Mesothelial cell of epicardium (in vitro differentiated cells): Measurements from ENCODE around the gene LYSMD2. TPM values are rescaled to one million over a fixed set of nuclear protein-coding genes. Genes with fewer than 3 reads are reported as not detected.

ENCODE experiments used
- DNase-seq, 2 experiments: peaks; one replicate each; pipeline ENCODE4 v3.0.0; 2021; ENCODE audit warnings: low spot score in 2 of 2; ENCODE audit not compliant: unreplicated experiment in 2 of 2
- H3K27ac Mint-ChIP-seq: 2 replicates; pipeline ENCODE4 v1.8.0; 2021; ENCODE audit warnings: mixed read lengths
- H3K27me3 Mint-ChIP-seq: 2 replicates; pipeline ENCODE4 v1.8.0; 2021; ENCODE audit warnings: low read depth, mixed read lengths
- H3K36me3 Mint-ChIP-seq: 2 replicates; pipeline ENCODE4 v1.8.0; 2021; ENCODE audit warnings: mixed read lengths
- H3K4me1 Mint-ChIP-seq: 2 replicates; pipeline ENCODE4 v1.8.0; 2021; ENCODE audit warnings: mixed read lengths
- H3K4me3 Mint-ChIP-seq: 2 replicates; pipeline ENCODE4 v1.8.0; 2021; ENCODE audit warnings: mild to moderate bottlenecking, moderate library complexity, mixed read lengths
- H3K9me3 Mint-ChIP-seq: 2 replicates; pipeline ENCODE4 v1.8.0; 2021; ENCODE audit warnings: mixed read lengths
- CTCF ChIP-seq: fragments of 200-600 bp; sonication (generic); IDR thresholded peaks from one replicate; pipeline ENCODE4 v1.5.0; 2021; ENCODE audit warnings: antibody characterized with exemption; ENCODE audit not compliant: unreplicated experiment
- total RNA-seq: library from RNA; stranded (reverse); gene quantifications from 3 replicates; pipeline ENCODE4 v1.2.1, GENCODE V29; 2021

Gene LYSMD2
- total RNA-seq, 1 donor from 2014 or later: 1.9 TPM

DNA sequence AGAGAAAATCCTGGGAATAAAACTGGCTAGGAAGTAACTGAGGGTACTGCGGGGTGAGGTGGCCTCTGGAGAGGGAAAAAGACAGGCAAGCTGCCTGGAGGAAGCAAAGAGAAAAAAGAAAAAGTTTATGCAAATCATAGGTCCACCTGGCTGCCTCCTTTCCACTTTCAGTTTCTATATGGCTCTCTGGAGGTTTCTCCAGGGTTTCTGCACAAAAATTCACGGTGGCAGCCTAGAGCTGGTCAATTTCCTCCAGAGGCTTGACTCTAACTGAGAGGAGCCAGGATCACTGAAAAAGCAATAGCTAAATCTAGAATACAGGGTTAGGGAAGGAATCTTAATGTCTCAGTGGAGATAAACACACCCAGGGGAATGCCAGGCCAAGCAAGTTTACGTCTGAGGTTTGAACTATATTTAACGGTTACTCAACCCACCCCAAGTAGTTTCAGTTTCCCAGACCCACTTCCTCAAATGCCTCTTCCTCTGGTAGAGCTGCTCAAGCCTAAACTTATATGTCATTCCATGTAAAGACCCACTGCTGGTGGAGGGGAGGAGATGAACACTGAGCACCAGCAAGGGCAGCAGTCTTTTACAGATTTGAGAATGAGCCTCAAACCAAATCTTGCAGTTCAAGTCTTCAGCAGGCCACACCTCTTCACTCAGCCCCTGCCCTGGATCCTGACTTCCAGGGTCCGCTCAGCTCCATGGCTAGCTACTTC, 5.7 kb downstream of the LYSMD2 start:
- H3K4me1 Mint-ChIP-seq: peaks cover 15% of the 10 kb centered on the region

GRCh38 chr15:51727141-51727897, 10.1 kb downstream of the LYSMD2 start:
- no peak overlapping the region for H3K4me3 Mint-ChIP-seq
- no peaks in the 10 kb centered on the region for H3K9me3 Mint-ChIP-seq
- no peaks in the 10 kb centered on the region for H3K27me3 Mint-ChIP-seq
- no peak for DNase-seq
- H3K27ac Mint-ChIP-seq: no peak overlapping the region
- peaks cover 28% of the 10 kb centered on the region for H3K4me1 Mint-ChIP-seq
- TF ChIP-seq CTCF: no peak
- no peaks in the 10 kb centered on the region for H3K36me3 Mint-ChIP-seq

More for the DNA sequence above, 5.7 kb downstream of the LYSMD2 start:
- Mint-ChIP-seq H3K27me3 (peaks cover 11% of the 10 kb centered on the region), H3K4me3 (no peak overlapping the region), H3K36me3 (no peaks in the 10 kb centered on the region), H3K9me3 (no peaks in the 10 kb centered on the region), H3K27ac (peak overlapping the region; percentile 65)
- no peak for DNase-seq
- TF ChIP-seq CTCF: no peak

GRCh38 chr15:51726302-51727073, 11.0 kb downstream of the LYSMD2 start:
- peaks cover 27% of the 10 kb centered on the region for H3K4me1 Mint-ChIP-seq
- no peaks in the 10 kb centered on the region for H3K36me3 Mint-ChIP-seq
- peak overlapping the region; percentile 33 for H3K27ac Mint-ChIP-seq
- no peak for DNase-seq
- no peaks in the 10 kb centered on the region for H3K27me3 Mint-ChIP-seq
- no peaks in the 10 kb centered on the region for H3K9me3 Mint-ChIP-seq
- no peak overlapping the region for H3K4me3 Mint-ChIP-seq
- TF ChIP-seq CTCF: no peak

GRCh38 chr15:51724673-51725072, 12.8 kb downstream of the LYSMD2 start:
- Mint-ChIP-seq H3K9me3 (no peaks in the 10 kb centered on the region), H3K27me3 (no peaks in the 10 kb centered on the region)

DNA sequence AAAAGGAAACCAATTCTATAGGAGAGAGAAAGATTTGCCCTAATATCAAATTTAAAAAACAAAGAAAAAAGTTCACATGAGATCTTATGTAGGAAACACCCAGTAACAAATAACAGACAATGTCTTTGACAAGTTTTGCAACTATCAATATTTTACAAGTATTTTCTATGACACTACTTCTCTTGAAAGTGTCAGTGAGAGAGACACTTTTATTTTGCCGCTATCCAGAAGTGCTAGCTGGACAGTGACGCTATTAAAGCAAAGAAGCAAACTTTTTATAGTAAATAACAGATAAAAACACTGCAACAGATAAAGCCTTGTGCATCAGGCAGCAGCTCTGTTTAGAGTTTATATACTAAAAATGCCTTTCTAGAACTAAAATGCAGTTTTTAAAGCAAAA, 13.3 kb downstream of the LYSMD2 start:
- Mint-ChIP-seq H3K4me1 (peaks cover 27% of the 10 kb centered on the region), H3K27ac (no peak overlapping the region), H3K9me3 (no peaks in the 10 kb centered on the region), H3K4me3 (no peak overlapping the region), H3K36me3 (peaks cover 2% of the 10 kb centered on the region), H3K27me3 (no peaks in the 10 kb centered on the region)
- TF ChIP-seq CTCF: no peak
- DNase-seq: no peak

More at GRCh38 chr15:51724673-51725072, 12.8 kb downstream of the LYSMD2 start:
- TF ChIP-seq CTCF: no peak
- H3K4me1 Mint-ChIP-seq: peaks cover 27% of the 10 kb centered on the region
- H3K36me3 Mint-ChIP-seq: peaks cover 2% of the 10 kb centered on the region
- DNase-seq: no peak
- no peak overlapping the region for H3K4me3 Mint-ChIP-seq
- H3K27ac Mint-ChIP-seq: peak overlapping the region; percentile 25
